Endothelial cell of umbilical vein (primary cell): ENCODE measurements around the gene THOC2. TPM values are rescaled to one million over a fixed set of nuclear protein-coding genes. Genes with fewer than 3 reads are reported as not detected.

Experiments used
- BruUV-seq: library from RNA; stranded (reverse); fragments of 400-500 nt; replicated peaks from 2 replicates; lab custom pipeline; 2021; lab: Mats Ljungman, UMichigan
- CTCF ChIA-PET: fragments of 300-600, 350-600 bp; sonication (Branson Sonifier 250); formaldehyde crosslinking; loops from one replicate; lab custom pipeline; 2021; ENCODE audit warnings: antibody characterized with exemption, inconsistent platforms; lab: Charles Lee
- POLR2A ChIA-PET: fragments of 300-600, 350-600 bp; sonication (Branson Sonifier 250); formaldehyde crosslinking; loops from one replicate; lab custom pipeline; 2021; ENCODE audit warnings: antibody characterized with exemption, inconsistent platforms; lab: Charles Lee
- DNase-seq: peaks from one replicate; pipeline ENCODE4 v3.0.0-alpha.2; 2011; ENCODE audit warnings: low read depth, low spot score
- FAIRE-seq: peaks from 2 replicates; lab custom pipeline; 2011; peaks lifted over from hg19 to GRCh38; lab: Jason Lieb, UNC
- H2AFZ ChIP-seq: 2 replicates; pipeline ENCODE4 v1.6.0; 2012; ENCODE audit warnings: low read depth, low read length, control low read depth, inconsistent platforms
- H3K27ac ChIP-seq: 2 replicates; pipeline ENCODE4 v1.5.1; 2011; ENCODE audit warnings: low read depth, mild to moderate bottlenecking, control low read depth, low read length, moderate library complexity; ENCODE audit not compliant: insufficient read depth
- H3K27me3 ChIP-seq, 2 experiments: 2 replicates each; pipeline versions ENCODE4 v1.6.0 to v1.6.1; 2011; ENCODE audit warnings: low read length in 2 of 2, mixed read lengths in 1 of 2; ENCODE audit not compliant: control insufficient read depth in 2 of 2, insufficient read depth in 2 of 2
- H3K36me3 ChIP-seq, 2 experiments: 2 replicates in 1 of 2; 3 replicates in 1 of 2; pipeline ENCODE4 v1.5.1; 2011; ENCODE audit warnings: low read length in 2 of 2, mild to moderate bottlenecking in 1 of 2, moderate library complexity in 1 of 2; ENCODE audit not compliant: control insufficient read depth in 2 of 2, insufficient read depth in 2 of 2; ENCODE audit errors: extremely low read depth in 1 of 2
- H3K4me1 ChIP-seq: 3 replicates; pipeline ENCODE4 v1.5.1; 2011; ENCODE audit warnings: mild to moderate bottlenecking, low read length; ENCODE audit not compliant: control insufficient read depth, insufficient read depth; ENCODE audit errors: extremely low read depth
- H3K4me2 ChIP-seq: 2 replicates; pipeline ENCODE4 v1.6.1; 2011; ENCODE audit warnings: low read length, control low read depth, mixed read lengths; ENCODE audit not compliant: insufficient read depth
- H3K4me3 ChIP-seq, 3 experiments: fragments of 200-600 bp in 1 of 3; sonication (generic), shearing (Covaris generic) in 1 of 3; replicated peaks in 1 of 3; 2 replicates each; pipeline ENCODE4 v1.5.1; 2011 to 2016; ENCODE audit warnings: control low read depth in 3 of 3, low read length in 3 of 3, mild to moderate bottlenecking in 2 of 3, inconsistent platforms in 1 of 3, low read depth in 1 of 3, moderate library complexity in 1 of 3; ENCODE audit not compliant: insufficient read depth in 1 of 3
- H3K79me2 ChIP-seq: 2 replicates; pipeline ENCODE4 v1.6.0; 2012; ENCODE audit warnings: low read length, inconsistent platforms; ENCODE audit not compliant: control insufficient read depth, insufficient read depth
- H3K9ac ChIP-seq: replicated peaks from 2 replicates; pipeline ENCODE3; 2011; ENCODE audit warnings: low read length, control low read depth; ENCODE audit not compliant: insufficient read depth; ENCODE audit errors: extremely low read depth
- H3K9me1 ChIP-seq: replicated peaks from 3 replicates; pipeline ENCODE4 v1.6.0; 2011; ENCODE audit warnings: mild to moderate bottlenecking, low read length; ENCODE audit not compliant: control insufficient read depth, insufficient read depth; ENCODE audit errors: extremely low read depth
- H3K9me3 ChIP-seq: replicated peaks from 2 replicates; pipeline ENCODE4 v1.5.1; 2012; ENCODE audit warnings: low read length, inconsistent platforms; ENCODE audit not compliant: control insufficient read depth, insufficient read depth
- H4K20me1 ChIP-seq: replicated peaks from 2 replicates; pipeline ENCODE3; 2011; ENCODE audit warnings: mild to moderate bottlenecking, low read length; ENCODE audit not compliant: control insufficient read depth, insufficient read depth; ENCODE audit errors: extremely low read depth
- CTCF ChIP-seq, 2 donors: IDR thresholded peaks; 1 replicate in 1 of 2; 2 replicates in 1 of 2; pipeline ENCODE4 v1.5.1; 2011; ENCODE audit warnings: low read length in 2 of 2, mild to moderate bottlenecking in 2 of 2, moderate library complexity in 2 of 2, control low read depth in 1 of 2, inconsistent platforms in 1 of 2, low read depth in 1 of 2; ENCODE audit not compliant: insufficient read depth in 1 of 2; ENCODE audit errors: extremely low read depth in 1 of 2
- EZH2 ChIP-seq: IDR thresholded peaks from 2 replicates; pipeline ENCODE4 v1.6.1; 2012; ENCODE audit warnings: borderline replicate concordance, low read depth, mild to moderate bottlenecking, moderate library complexity, low read length, inconsistent platforms; ENCODE audit not compliant: severe bottlenecking
- FOS ChIP-seq: IDR thresholded peaks from 2 replicates; pipeline ENCODE4 v1.6.1; 2011; ENCODE audit warnings: mild to moderate bottlenecking, low read length, moderate library complexity, borderline replicate concordance; ENCODE audit not compliant: insufficient read depth
- GATA2 ChIP-seq: IDR thresholded peaks from 2 replicates; pipeline ENCODE4 v1.7.0; 2011; ENCODE audit warnings: low read depth, mild to moderate bottlenecking, moderate library complexity, mixed read lengths, low read length; ENCODE audit not compliant: insufficient read length, insufficient read depth
- JUN ChIP-seq: IDR thresholded peaks from 2 replicates; pipeline ENCODE4 v1.6.1; 2011; ENCODE audit warnings: borderline replicate concordance, low read depth; ENCODE audit not compliant: insufficient read length, insufficient read depth
- MAX ChIP-seq: IDR thresholded peaks from 2 replicates; pipeline ENCODE4 v1.6.1; 2011; ENCODE audit not compliant: insufficient read depth, insufficient read length
- MYC ChIP-seq: IDR thresholded peaks from one replicate; pipeline ENCODE4 v1.6.1; 2011; ENCODE audit warnings: mild to moderate bottlenecking, low read depth, low read length
- POLR2A ChIP-seq: IDR thresholded peaks from 2 replicates; pipeline ENCODE4 v1.6.1; 2012; ENCODE audit warnings: low read depth, mild to moderate bottlenecking, control low read depth, low read length
- POLR2AphosphoS5 ChIP-seq: IDR thresholded peaks from 2 replicates; pipeline ENCODE4 v1.6.1; 2012; ENCODE audit warnings: low read depth, mild to moderate bottlenecking, control low read depth, low read length, moderate library complexity; ENCODE audit not compliant: insufficient read depth
- dilution Hi-C: fragments of 300-500 bp; cut with MboI; formaldehyde crosslinking; loops from one replicate; pipeline ENCODE4 v1.15.0; 2019; ENCODE audit warnings: low sequenced_read_pairs; ENCODE audit not compliant: extremely low pct_ligation_motif_present
- intact Hi-C: fragments of 100-400 bp; cut with micrococcal nuclease; formaldehyde crosslinking; loops from one replicate; pipeline ENCODE4 v1.10.0; 2022
- polyA plus RNA-seq, 4 experiments: library from polyadenylated mRNA; depleted of rRNA in 3 of 4; stranded (reverse) in 3 of 4; unstranded in 1 of 4; fragments of >200 nt; gene quantifications; 2 replicates each; pipeline versions ENCODE4 v1.2.1 to v1.2.3, GENCODE V29; 2011 to 2012; ENCODE audit warnings: missing spikeins in 1 of 4
- total RNA-seq: library from RNA; stranded (reverse); gene quantifications from 2 replicates; pipeline ENCODE4 v1.2.3, GENCODE V29; 2021

Gene THOC2
- total and polyA plus RNA-seq, 2 donors (not counting 3 experiments of a cell fraction or from before 2014, with no cell fraction given), result 26.0 to 72.9 TPM

GRCh38 chrX:123698979-123699520 is 33.8 kb downstream of the THOC2 start:
- intact Hi-C loops (no loop called here), dilution Hi-C loops (no loop called here)
- Histone ChIP-seq H3K4me2 (no peak overlapping the region), H3K79me2 (peaks cover 2% of the 10 kb centered on the region), H3K9me1 (no peaks in the 10 kb centered on the region), H3K9me3 (no peaks in the 10 kb centered on the region), H4K20me1 (no peaks in the 10 kb centered on the region), H3K9ac (no peak overlapping the region), H2AFZ (no peak overlapping the region), H3K27ac (no peak overlapping the region), H3K4me1 (no peaks in the 10 kb centered on the region), H3K36me3 (no peaks in the 10 kb centered on the region), H3K27me3 (no peaks in the 10 kb centered on the region), H3K4me3 (no peak overlapping the region)
- TF ChIP-seq GATA2 (no peak), MAX (no peak), POLR2AphosphoS5 (no peak), EZH2 (no peak), POLR2A (no peak), JUN (no peak), FOS (no peak), CTCF (IDR thresholded peaks at IDR 0.05; ENCODE audit: extremely low read depth in 1 of 2, insufficient read depth in 1 of 2, low read depth in 1 of 2, low read length in 2 of 2) (no peak), MYC (no peak)
- POLR2A ChIA-PET, result no interaction called here
- FAIRE-seq, result no peak
- peak; percentile 45 for DNase-seq
- BruUV-seq, result no TSS peak
- CTCF ChIA-PET, result no interaction called here
